NCI-H748 (cell line): Measurements from ENCODE around the gene ZNF766.
"Not testable (repeated sequence)": the region's sequence is repeated elsewhere in the genome, so short reads cannot be mapped to it uniquely, and the experiment has no call there.

Experiments
- DNase-seq: peaks from one replicate; lab custom pipeline; 2025; ENCODE audit not compliant: unreplicated experiment; lab: John Stamatoyannopoulos, UW

Gene ZNF766

DNA sequence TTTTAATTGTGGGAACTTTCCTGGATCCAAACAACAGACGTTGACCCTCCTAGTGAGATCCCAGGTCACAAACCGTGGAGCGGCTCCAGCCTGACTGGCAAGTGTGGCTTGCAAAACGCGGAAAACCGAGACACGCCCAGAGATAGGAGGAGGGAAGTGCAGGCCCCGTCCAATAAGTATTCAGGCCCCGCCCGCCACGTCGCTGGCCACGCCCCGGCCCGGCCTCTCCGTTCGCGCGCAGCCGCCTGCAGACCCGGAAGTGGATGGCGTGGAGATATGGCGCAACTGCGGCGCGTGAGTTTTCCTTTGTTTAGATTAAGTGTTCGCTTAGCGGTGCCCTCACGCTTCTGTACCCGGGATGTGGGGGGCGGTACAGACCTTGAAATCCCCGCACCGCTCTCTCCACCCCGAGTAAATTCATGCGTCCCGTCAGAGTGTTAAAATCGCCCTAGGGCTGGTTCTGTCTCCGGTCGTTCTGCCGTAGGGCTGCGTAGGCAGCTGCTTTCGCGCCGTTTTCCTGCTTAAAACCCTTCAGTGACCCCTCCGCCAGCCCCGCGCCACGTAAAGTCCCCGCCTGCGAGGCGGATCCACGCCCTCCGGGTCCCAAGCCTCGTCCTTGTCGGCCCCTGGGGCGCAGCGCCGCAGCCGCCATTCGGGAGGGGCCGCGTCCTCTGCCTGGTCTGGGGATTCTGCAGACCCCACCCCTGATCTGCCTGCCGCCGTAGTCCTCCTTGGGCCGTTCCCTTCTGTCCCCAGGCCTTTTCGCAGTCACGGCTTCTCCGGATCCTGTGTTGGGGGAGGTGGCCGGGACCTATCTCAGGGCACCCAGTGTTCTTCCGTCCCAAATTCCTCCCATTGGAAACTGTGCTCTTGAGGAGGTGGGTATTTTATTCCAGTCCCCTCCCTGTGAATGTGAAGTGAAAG, at the start of gene ZNF766:
Gene ZNF766, plus strand, starts transcription at position 250 of the 924 bp plus-strand sequence. Its CDS starts 27 bp downstream, at position 277.
- DNase-seq = peak; percentile 98

DNA sequence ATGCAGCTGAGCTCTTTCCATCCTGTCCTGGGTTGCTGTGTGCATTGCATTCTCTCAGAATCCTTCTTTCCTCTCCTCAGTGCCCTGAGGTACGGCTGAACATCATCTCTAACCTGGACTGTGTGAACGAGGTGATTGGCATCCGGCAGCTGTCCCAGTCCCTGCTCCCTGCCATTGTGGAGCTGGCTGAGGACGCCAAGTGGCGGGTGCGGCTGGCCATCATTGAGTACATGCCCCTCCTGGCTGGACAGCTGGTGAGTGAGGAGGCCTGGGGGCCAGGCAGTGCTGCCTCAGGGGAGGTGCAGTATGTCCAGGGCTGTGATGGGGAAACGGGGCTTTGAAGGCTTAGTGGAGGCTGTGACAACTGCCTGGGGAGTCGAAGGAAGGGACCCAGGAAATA, 49.8 kb upstream of the ZNF766 start:
- no peak for DNase-seq

DNA sequence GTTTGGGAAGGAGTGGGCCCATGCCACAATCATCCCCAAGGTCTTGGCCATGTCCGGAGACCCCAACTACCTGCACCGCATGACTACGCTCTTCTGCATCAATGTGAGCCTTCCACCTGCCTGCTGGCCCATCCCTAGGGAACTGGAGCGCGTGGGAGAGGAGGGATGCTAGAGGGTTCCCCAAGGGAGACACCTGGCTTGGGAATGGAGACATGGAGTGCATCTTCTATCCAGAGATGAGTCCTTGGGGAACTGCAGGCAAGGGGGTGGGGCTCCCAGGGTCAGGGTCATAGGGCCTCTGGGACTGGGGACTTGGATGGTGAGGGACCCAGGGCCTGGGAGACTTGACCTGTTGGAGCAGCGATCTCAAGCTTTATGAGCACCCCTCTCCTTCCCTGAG, 48.4 kb upstream of the ZNF766 start:
- no peak for DNase-seq

DNA sequence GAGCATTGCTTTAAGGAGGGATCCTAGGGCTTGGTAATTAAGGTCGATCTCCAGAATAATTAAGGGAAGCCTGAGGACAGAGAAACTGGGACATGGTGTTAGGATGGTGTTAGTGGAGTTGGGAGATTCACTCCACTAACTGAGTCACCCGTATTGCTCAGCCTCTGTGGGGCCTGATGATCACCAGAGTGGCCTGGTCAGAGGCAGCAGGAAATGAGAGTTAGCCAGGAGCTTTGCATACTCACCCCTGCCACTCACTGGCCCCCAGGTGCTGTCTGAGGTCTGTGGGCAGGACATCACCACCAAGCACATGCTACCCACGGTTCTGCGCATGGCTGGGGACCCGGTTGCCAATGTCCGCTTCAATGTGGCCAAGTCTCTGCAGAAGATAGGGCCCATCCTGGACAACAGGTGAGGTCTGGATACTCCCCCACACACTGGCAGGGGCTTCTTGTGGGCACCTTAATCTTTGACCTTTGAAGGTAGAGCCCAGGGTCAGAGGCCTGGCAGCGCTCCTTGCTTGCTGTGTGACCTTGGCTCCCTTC, 47.5 kb upstream of the ZNF766 start:
- DNase-seq = no peak

DNA sequence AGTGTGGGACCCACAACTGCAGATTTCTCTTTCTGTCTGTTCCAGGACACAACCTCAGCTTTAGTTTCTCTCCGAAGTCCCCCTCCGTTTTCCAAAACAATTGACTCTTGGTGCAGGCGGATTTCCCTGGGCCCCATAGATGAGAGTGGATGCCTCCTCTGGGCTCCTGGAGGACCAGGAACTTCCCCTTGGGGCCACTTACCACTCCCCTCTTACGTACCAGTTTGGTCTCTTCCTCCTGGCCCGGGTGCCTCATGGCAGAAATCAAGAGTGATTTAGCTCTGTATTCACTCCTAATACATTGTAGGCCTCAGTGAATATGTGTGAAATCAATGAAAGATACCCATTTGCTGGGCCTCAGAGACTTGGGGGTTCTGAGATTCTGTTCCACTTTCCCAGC, 45.2 kb upstream of the ZNF766 start:
- DNase-seq = no peak

DNA sequence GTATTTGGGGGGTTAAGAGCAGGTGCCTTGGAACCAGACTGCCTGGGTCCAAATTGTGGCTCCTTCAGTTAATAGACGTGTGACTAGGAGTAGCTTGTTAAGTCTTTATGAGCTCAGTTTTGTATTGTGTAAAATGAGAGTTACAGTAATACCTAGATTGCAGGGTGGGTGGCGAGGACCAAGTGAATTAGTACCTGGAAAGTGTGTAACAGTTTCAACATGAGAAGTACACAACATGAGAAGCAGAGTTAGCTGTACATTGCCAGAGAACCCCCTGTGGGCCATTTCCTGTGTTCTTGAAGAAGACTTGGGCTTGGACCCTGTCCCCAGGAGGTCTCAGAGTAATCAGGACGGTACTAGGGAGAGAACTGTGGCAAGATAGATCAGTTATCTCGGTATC, 42.7 kb upstream of the ZNF766 start:
- no peak for DNase-seq

DNA sequence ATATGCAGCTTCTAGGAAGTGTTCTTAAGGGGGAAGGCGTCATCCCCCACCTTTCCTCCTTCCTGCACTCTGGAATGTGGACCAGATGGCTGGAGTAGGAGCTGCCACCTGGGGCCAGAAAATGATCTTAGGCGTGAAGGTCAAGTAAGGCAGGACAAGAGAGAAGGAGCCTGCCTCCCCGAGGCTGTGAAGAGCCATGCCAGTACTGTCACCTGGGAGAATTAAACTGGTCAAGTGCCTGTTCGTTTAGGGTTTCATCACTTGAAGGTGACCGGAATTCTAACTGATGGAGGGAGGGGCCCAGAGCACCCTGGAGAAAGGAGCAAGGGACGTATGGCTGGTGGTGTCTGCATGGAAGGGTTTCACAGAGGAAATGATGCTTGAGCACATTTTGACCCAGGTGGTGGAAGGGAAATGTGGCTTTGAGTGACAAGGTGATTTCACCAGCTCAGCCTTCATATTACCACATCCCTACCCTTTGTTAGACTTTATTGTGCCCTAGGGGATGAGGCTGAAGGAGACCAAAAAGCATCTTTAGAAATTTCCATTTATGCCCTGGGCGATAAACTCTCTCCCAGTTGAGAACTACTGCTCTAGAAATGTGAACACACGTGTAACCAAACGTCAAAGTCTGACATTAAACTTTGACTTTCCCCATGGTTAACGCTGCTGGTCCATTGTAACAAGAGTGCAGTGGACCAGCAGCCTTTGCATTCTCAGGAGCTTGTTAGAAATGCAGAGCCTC, 42.0 kb upstream of the ZNF766 start:
- DNase-seq = no peak

DNA sequence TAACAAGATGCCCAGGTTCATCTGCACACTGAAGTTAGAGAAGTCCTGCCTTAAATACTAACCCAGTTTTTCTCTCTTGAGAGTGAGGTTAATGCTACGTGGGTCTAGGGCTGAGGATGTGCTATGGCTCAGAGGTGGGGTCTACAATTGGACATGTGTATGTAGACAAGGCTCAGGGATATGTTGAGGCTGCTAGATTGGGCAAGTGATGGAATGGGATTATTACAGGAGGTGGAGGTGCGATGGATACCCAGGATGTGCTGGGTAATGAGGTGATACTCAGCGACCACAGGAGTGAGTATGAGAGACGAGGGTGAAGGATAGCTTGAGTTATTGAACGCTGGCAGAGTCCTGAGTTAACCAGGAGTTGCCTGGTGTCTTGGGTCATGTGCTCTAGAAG, 41.4 kb upstream of the ZNF766 start:
- no peak for DNase-seq

DNA sequence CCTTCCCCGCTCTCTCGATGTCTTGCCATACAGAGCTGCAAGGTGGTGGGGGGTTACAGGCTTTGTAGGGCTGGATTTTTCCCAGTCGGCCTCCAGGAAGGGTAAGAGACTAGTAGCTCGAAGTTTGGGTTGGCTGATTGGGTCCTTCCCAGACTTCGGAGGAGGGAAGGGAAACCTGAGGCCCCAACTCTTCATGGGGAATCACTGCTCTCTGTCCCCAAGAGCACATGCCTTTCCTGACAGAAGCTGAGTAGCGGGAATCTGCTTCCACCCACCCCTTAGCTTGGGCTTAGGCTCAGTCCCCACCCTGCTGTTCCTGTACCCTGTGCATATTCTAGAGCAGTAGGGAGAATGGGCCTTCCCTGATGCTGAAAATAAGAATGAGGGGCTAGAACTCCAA, 39.9 kb upstream of the ZNF766 start:
- no peak for DNase-seq

DNA sequence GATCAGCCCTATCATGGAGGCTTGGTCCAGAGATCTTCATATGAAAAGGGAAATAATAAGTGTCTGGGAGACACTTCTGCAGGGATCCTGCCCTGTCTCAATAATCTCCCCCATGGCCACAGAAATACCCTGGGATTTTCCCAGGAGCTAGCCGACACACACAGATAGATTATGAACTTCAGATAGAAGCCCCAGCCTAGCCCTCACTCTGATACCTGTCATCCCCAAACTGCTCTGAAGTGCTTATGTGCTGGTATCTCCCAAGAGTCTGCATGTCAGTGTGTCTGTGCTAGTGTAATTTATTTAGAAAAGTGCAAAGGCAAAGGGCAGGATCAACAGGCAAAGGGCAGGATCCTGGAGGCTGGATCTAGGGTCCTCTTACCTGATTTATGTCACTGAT, 38.7 kb upstream of the ZNF766 start:
- DNase-seq = no peak

DNA sequence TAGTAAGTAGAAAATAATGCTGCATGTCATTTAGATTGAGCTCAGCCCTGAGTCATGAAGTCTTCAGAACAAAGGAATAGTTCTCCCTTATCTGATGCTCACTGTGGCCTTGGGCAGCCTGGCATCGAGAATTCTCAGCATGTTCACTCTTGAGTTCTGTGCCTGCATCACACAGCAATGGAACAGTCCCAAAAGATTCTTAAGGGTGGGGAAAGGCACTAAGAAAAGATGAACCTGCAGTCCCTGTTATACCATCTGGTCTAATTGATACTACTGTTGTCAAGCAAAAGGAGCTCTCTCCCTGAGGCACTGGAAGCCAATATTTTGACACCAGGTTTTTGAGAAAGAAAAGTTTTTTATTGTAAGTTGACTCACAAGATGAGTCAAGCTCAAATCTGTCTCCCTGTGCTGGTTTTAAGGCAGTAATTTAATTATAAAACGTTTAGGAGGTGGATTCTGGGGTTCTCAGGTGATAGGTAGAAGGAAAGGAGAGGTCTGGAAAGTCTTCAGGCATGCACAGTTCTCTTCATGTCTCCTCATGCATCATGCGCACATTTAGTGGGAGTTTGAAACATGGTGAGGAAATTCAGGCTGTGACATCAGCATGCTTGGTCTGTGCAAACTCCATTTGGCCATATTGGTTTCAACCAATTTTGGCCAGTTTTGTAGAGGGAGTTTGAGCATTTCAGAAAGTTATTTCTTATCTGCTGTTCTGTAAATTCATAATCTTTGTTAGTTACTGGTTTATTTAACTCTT, 38.1 kb upstream of the ZNF766 start:
- no peak for DNase-seq

DNA sequence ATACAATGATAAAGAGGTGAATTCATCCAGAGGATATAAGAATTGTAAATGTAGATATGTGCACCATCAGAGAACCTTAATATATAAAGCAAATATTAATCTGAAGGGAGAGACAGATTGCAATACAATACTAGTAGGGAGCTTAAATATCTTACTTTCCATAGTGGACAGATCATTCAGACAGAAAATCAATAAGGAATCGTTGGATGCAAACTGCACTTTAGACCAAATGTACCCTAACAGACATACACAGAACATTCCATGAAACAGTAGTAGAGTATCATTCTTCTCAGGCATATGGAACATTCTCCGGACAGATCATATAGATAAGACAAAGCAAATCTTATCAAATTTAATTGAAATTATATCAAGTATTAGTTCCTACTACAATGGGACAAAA, 35.0 kb upstream of the ZNF766 start:
- DNase-seq = no peak

DNA sequence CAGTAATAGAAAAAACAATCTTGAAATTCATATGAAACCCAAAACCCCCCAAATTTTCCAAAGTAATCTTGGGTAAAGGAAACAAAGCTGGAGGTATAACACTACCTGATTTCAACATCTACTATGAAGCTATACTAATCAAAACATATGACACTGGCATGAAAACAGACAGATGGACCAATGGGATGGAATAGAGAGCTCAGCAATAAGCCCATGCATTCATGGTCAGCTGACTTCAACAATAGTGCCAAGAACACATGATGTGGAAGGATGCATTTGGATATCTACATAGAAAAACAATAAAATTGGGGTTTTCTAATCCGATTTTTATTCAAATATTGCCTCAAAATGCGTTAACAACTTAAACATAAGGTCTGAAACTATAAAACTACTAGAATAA, 32.2 kb upstream of the ZNF766 start:
- DNase-seq = no peak

DNA sequence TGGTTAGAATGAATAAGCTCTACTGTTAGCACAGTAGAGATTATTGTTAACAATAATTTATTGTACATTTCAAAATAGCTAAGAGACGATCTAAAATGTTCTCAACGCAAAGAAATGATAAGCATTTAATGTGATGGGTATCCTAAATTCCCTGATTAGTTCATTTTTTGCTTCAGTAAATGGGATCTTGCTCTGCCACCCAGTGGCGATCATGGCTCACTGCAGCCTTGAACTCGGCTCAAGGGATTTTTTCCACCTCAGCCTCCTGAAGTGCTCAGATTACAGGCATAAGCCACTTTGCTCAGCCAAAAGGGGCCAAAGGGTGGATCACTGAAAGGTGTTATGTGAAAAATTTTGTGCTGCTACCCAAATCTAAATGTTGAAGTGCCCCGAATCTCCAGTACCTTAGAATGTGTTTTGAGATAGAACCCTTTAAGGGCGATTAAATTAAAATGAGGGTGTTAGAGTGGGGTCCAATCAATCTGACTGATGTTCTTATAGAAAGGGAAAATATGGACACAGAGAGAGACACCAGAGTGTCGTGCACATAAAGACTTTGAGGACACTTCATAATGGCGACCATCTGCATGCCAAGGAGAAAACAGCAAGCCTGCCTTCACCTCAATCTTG, 31.5 kb upstream of the ZNF766 start:
- DNase-seq = peak; percentile 70

DNA sequence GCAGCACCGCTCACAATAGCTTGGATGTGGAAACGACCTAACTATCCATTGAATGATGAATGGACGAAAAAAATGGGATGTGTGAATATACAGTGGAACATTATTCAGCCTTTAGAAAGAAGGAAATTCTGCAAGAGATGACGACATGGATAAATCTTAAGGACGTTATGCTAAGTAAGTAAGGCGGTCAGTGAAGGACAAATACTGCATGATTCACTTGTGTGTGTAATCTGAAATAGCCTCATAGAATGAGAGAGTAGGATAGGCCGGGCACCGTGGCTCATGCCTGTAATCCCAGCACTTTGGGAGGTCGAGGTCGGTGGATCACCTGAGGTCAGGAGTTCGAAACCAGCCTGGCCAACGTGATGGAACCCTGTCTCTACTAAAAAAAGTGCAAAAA, 25.4 kb upstream of the ZNF766 start:
- DNase-seq = no peak

DNA sequence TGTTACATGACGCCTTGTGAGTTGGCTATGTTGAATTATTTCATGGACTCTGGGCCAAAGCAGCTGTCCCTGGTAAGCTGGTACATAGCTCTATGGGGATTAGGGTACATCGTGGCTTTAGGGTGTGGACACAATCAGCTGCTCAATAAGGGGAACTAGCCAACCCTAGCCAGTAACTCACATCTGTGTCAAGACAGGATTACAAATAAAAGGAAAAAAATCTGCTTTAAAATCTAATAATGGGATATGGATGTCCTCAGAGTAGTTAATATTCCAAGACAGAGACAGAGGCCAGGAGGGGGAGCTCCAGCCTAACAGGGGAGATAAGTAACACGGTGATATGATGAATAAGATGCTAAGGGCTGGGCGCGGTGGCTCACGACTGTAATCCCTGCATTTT, 21.1 kb upstream of the ZNF766 start:
- DNase-seq = peak; percentile 73

DNA sequence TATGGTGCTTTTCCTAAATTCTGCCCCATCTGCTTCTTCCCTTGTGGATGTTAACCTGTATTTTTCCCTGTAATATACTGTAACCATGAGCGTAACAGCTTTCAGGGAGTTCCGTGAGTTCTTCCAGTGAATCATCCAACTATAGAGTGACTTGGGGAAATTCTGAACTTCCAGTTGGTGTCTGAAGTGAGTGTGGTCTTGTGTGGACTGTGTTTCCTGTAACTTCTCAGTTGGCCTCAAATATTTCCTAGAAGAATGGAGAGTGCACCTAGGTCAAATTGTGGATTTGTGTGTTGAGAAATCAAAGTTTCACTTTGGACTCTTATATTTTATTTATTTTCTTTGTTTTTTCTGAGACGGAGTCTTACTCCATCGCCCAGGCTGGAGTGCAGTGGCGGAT, 11.0 kb upstream of the ZNF766 start:
- DNase-seq = no peak

DNA sequence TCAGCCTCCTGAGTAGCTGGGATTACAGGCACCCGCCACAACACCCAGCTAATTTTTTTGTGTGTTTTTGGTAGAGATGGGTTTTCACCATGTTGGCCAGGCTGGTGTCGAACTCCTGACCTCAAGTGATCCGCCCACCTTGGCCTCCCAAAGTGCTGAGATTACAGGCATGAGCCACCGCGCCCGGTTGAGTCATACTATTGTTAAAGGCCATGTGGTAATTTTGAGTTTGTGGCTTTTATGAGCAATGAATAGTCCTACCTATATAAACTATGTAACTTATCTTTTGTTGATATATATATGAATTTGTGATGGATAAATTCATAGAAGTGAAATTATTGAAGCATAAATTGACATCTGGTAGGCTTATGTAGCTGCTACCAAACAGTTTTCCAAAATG, 3.8 kb upstream of the ZNF766 start:
- not testable (repeated sequence) for DNase-seq

DNA sequence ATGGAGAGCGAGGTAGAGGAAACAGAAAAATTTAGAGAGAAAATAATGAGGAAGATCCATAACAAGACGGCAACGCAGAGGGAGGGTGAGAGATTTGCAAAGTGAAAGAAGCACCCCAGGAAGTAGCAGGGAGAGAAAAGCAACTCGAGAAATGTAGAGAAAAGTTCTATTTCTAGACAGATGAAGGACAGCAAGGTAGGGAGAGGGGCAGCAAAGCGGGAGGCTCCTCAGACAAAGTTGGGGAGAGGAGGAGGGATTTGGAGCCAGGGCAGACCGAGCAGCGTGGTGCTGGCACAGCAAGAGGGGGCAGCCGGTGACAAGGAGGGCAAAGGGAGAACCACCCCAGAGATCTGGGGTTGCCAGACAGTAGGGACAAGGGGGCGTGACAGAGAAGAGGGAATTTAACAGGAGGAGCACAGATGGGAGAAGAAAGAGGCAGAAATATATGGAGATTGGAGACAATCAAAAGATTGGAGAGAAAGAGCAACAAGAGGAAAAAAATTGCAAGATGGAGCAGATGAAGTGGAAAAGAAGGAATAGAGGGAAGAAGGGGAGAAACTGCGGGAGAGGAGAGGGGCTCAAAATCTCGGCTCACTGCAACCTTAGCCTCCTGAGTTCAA, 989 bp downstream of the ZNF766 start:
- DNase-seq = peak; percentile 38

DNA sequence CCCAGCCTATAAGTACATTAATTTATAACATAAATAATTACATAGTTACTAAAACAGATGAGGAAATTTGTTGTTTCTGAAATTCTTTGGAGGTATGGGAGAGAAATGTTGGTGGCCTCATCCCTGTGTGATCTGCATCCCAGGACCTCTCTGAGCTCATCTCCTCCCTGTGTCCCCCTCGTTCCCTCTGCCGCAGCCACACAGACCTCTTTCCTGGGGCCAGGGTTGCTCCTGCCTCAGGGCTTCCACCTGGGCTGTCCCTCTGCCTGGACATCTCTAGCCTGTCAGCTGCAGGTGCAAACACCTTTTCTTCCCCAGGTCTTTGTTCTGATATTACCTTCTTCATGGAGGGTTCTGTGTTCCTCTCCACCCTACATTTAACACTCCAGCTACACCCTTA, 3.9 kb downstream of the ZNF766 start:
- DNase-seq = no peak
